T-helper 17 cell (primary cell): ENCODE measurements around the gene DNALI1. TPM values are rescaled to one million over a fixed set of nuclear protein-coding genes. Genes with fewer than 3 reads are reported as not detected.
"Not testable (repeated sequence)": the region's sequence is repeated elsewhere in the genome, so short reads cannot be mapped to it uniquely, and the experiment has no call there.

Source experiments
- ATAC-seq: fragments of 150-1000 bp; cut with Tn5 transposase; 2 replicates; pipeline ENCODE4 v1.10.0; 2021; ENCODE audit warnings: mild to moderate bottlenecking, moderate library complexity
- DNase-seq, 3 donors: peaks; one replicate each; pipeline versions ENCODE4 v3.0.0 to v3.0.0-alpha.2; 2020 to 2021
- H3K9me3 ChIP-seq: one replicate; pipeline ENCODE4 v1.7.0; 2013; ENCODE audit warnings: low read length, mild to moderate bottlenecking; ENCODE audit not compliant: control insufficient read depth, poor library complexity, severe bottlenecking
- H3K27ac Mint-ChIP-seq: one replicate; pipeline ENCODE4 v1.8.0; 2022; ENCODE audit warnings: mild to moderate bottlenecking, moderate library complexity, mixed read lengths
- H3K27me3 Mint-ChIP-seq: one replicate; pipeline ENCODE4 v1.8.0; 2022; ENCODE audit warnings: mixed read lengths
- H3K36me3 Mint-ChIP-seq: one replicate; pipeline ENCODE4 v1.8.0; 2022; ENCODE audit warnings: low read depth, mixed read lengths
- H3K4me1 Mint-ChIP-seq: one replicate; pipeline ENCODE4 v1.8.0; 2022; ENCODE audit warnings: mild to moderate bottlenecking, mixed read lengths
- H3K4me3 Mint-ChIP-seq: one replicate; pipeline ENCODE4 v1.8.0; 2022; ENCODE audit warnings: mild to moderate bottlenecking, moderate library complexity, mixed read lengths
- total RNA-seq, 4 donors: library from RNA in 2 of 4; stranded (reverse) in 2 of 4; gene quantifications; one replicate each; pipeline ENCODE4 v1.2.3 and lab custom pipeline; 2022 to 2026

DNALI1 gene
- total RNA-seq, 2 donors from 2014 or later: not detected

GRCh38 chr1:37561133-37562132 is 4.7 kb downstream of the DNALI1 start:
- no peaks in the 10 kb centered on the region for H3K9me3 ChIP-seq
- Mint-ChIP-seq H3K27me3 (peaks cover 13% of the 10 kb centered on the region), H3K36me3 (peaks cover 4% of the 10 kb centered on the region), H3K4me3 (peak overlapping the region; percentile 55), H3K27ac (peak overlapping the region; percentile 49), H3K4me1 (peaks cover 12% of the 10 kb centered on the region)
- DNase-seq (peak in 1 of 3 donors; percentile 17), ATAC-seq (peak; percentile 54)

DNA sequence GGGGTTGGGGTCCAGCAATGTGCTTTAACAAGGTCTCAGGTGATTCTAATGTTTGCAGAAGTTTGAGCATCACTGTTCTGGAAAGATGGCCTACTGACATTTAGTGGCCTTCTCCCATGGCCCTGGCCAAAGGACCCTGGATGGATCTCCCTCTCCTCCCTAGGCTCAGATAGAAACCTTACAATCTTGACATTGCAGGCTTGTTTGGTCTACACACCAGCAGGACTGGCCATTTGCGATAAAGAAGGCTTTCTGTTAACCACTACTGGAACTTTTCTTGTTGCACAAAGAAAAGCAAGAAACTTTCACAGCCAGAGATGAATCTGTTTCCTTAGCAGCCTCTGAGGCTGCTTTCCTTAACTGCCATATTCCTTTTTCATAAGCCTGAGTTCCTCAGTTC is 6.2 kb downstream of the DNALI1 start:
- no peak for ATAC-seq
- Mint-ChIP-seq H3K27ac (no peak overlapping the region), H3K4me1 (peaks cover 9% of the 10 kb centered on the region), H3K27me3 (peaks cover 4% of the 10 kb centered on the region), H3K36me3 (peaks cover 4% of the 10 kb centered on the region), H3K4me3 (no peak overlapping the region)
- no peak for DNase-seq
- no peaks in the 10 kb centered on the region for H3K9me3 ChIP-seq

DNA sequence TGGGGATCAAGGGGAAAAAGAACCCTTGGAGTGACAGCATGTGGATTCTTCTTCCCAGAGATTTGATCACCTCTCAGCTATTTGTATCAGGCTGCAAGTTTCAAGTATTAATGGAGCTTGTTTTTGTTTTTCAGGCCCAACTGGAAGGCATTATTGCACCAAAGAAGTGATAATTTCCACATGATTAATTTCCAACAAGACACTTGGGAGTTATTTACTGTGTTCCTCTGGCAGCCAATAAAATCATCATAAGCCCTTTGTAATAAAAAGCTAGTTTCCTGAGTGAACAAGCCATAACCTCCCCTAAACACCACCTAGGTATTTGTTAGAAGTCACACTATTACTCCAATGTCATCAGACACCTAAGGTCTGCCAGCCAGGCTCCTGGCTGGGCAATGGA is 8.2 kb downstream of the DNALI1 start:
- peaks cover 7% of the 10 kb centered on the region for H3K4me1 Mint-ChIP-seq
- DNase-seq (no peak), ATAC-seq (no peak)
- peaks cover 6% of the 10 kb centered on the region for H3K36me3 Mint-ChIP-seq
- no peak overlapping the region for H3K27ac Mint-ChIP-seq
- no peak overlapping the region for H3K4me3 Mint-ChIP-seq
- no peaks in the 10 kb centered on the region for H3K9me3 ChIP-seq
- H3K27me3 Mint-ChIP-seq: no peaks in the 10 kb centered on the region

DNA sequence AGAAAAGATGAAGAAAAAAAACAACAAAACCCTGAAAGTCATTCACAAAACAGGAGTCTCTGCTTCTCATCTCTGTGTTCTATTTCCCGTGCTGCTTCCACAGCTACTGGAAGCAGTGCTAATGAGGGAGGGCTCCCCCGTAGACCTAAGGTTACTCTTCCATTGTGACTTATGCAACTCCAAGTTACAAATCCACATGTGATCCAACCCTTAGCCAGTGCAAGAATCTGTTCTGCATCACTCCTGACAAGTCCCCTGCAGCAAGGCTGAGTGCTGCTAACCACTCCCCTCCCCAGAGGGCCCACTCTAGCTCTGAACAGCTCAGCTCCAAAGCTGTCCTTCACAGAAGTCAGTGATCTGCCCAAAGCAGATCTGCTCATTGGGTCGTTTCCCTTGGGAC is 10.3 kb downstream of the DNALI1 start:
- no peak overlapping the region for H3K27ac Mint-ChIP-seq

DNA sequence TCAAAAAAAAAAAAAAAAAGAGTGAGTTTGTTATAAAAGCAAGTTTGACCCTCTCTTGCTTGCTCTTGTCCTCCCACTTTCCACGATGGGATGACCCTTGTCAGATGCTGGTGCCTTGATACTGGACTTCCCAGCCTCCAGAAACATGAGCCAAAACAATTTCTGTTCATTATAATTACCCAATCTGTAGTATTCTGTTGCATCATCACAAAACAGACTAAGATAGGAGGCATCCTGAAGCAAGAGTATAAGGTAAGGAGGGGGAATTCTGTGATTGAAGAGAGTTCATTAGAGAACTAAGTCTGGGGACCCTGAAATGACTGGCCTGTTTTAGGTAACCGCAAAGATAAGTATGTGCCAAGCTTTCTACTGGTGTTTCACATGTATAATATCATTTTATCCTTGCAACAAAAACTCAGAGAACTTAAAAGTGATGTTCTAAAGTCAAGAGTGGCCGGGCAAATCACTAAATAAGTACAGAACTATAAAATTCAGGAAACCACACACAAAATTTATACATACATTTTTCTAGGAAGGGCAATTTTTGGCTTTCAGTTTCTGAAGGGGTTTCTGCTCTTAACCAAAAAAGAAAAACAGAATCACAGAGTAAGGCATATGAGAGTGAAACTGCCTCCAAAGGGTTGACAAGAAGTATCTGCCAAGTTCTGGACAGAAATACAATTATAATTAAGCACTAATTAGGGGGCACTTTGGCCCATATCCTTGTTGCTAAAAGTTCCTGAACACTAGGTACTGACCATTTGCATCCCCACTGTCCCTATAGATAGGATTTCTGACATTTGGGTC is 14.0 kb downstream of the DNALI1 start:
- DNase-seq: no peak
- H3K36me3 Mint-ChIP-seq: peaks cover 9% of the 10 kb centered on the region
- no peaks in the 10 kb centered on the region for H3K27me3 Mint-ChIP-seq
- H3K4me1 Mint-ChIP-seq: peaks cover 2% of the 10 kb centered on the region
- no peak for ATAC-seq
- H3K4me3 Mint-ChIP-seq: no peak overlapping the region
- peak overlapping the region; percentile 62 for H3K27ac Mint-ChIP-seq
- H3K9me3 ChIP-seq: no peaks in the 10 kb centered on the region

More for the DNA sequence above, 10.3 kb downstream of the DNALI1 start:
- ATAC-seq: no peak
- H3K36me3 Mint-ChIP-seq: peaks cover 6% of the 10 kb centered on the region
- H3K4me1 Mint-ChIP-seq: peaks cover 4% of the 10 kb centered on the region
- H3K27me3 Mint-ChIP-seq: no peaks in the 10 kb centered on the region
- no peak overlapping the region for H3K4me3 Mint-ChIP-seq
- DNase-seq: no peak
- H3K9me3 ChIP-seq: no peaks in the 10 kb centered on the region

DNA sequence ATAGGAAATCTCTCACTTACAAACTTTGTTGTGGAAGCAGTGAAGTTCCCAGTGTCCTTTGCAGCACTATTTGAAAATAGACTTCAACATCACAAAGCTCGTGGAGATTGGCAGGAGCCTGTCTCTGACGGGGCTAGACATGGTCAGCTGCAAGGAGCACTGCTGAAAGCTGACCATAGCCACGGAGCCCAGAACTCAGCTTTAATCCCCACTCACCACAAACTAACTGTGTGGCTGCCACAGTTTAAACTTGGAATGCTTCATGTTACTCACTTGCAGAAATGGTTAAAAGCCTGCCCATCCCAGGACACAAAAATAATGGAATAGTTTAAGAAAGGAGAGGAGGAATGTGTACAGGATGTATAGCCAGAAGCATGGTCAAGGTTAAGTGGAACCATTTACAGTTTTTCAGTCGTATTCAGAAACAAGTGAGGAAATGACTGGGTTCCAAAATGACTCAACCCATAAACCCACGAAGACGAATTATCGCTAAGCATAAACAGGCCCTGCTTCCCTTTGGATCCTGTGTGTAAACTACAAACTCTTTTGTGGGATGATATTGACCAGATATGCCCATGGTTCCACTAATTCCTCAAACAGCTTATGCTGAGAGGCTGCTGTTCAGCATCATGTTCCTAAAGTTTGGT is 18.2 kb downstream of the DNALI1 start:
- peaks cover 5% of the 10 kb centered on the region for H3K36me3 Mint-ChIP-seq
- DNase-seq: no peak
- H3K27ac Mint-ChIP-seq: peak overlapping the region; percentile 61
- no peak for ATAC-seq
- H3K4me3 Mint-ChIP-seq: peak overlapping the region; percentile 63
- no peaks in the 10 kb centered on the region for H3K9me3 ChIP-seq
- no peaks in the 10 kb centered on the region for H3K27me3 Mint-ChIP-seq
- peaks cover 2% of the 10 kb centered on the region for H3K4me1 Mint-ChIP-seq

DNA sequence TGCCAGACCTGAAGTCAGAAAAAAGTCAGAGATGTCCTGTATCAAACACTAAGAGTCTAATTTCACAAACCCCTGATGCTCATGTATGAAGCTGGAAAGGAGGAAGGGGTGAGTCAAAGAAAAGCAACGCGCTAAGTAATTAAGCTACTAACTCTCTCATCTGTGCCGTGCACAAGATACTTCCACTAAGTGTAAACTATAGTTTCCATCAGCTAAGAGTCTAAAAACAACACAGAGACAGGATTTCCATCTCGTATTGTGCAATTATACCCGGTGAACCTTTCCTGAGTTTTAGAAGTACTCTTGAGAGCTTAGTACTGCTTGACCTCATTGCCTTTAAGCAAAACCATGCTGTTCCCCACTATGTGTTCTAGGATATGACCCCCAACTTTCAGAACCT is 19.0 kb downstream of the DNALI1 start:
- Mint-ChIP-seq H3K4me1 (peaks cover 2% of the 10 kb centered on the region), H3K4me3 (no peak overlapping the region), H3K27me3 (no peaks in the 10 kb centered on the region), H3K36me3 (peaks cover 8% of the 10 kb centered on the region), H3K27ac (peak overlapping the region; percentile 6)
- H3K9me3 ChIP-seq: no peaks in the 10 kb centered on the region
- no peak for ATAC-seq
- DNase-seq: no peak

DNA sequence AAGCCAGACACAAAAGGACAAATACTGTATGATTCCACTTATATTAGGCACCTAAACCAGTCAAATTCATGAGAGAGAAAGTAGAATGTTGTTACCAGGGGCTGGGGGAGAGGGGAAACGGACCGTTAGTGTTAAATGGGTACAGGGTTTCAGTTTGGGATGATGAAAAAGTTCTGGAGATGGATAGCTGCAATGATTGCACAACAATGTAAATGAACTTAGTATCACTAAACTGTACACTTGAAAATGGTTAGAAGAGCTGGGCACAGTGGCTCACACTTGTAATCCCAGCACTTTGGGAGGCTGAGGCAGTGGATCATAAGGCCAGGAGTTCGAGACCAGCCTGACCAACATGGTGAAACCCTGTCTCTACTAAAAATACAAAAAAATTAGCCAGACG is 27.8 kb downstream of the DNALI1 start:
- not testable (repeated sequence) for DNase-seq, ATAC-seq, H3K27me3 Mint-ChIP-seq, H3K4me3 Mint-ChIP-seq, H3K27ac Mint-ChIP-seq, H3K9me3 ChIP-seq
- peaks cover 14% of the 10 kb centered on the region for H3K36me3 Mint-ChIP-seq
- peaks cover 11% of the 10 kb centered on the region for H3K4me1 Mint-ChIP-seq

- H3K27me3 Mint-ChIP-seq: no peaks in the 10 kb centered on the region
- H3K9me3 ChIP-seq: no peaks in the 10 kb centered on the region
- H3K4me3 Mint-ChIP-seq: no peak overlapping the region
- peak overlapping the region; percentile 39 for H3K27ac Mint-ChIP-seq
- DNase-seq (no peak), ATAC-seq (no peak)
- peaks cover 9% of the 10 kb centered on the region for H3K36me3 Mint-ChIP-seq
- peaks cover 9% of the 10 kb centered on the region for H3K4me1 Mint-ChIP-seq
These were observed 32.2 kb downstream of the DNALI1 start for GRCh38 chr1:37588939-37589338.

GRCh38 chr1:37593726-37594125 is 37.0 kb downstream of the DNALI1 start:
- peak overlapping the region; percentile 99 for H3K27ac Mint-ChIP-seq
- DNase-seq (no peak), ATAC-seq (no peak)
- peaks cover 18% of the 10 kb centered on the region for H3K4me1 Mint-ChIP-seq
- H3K27me3 Mint-ChIP-seq: no peaks in the 10 kb centered on the region
- H3K9me3 ChIP-seq: no peaks in the 10 kb centered on the region
- H3K36me3 Mint-ChIP-seq: peaks cover 5% of the 10 kb centered on the region
- H3K4me3 Mint-ChIP-seq: no peak overlapping the region

- DNase-seq (peak; percentile 93 to 94 (median 94)), ATAC-seq (peak; percentile 97)
- no peaks in the 10 kb centered on the region for H3K9me3 ChIP-seq
- H3K36me3 Mint-ChIP-seq: peaks cover 5% of the 10 kb centered on the region
- peak within 1 kb of the TSS; percentile 99 for H3K27ac Mint-ChIP-seq
- peaks cover 18% of the 10 kb centered on the region for H3K4me1 Mint-ChIP-seq
- H3K27me3 Mint-ChIP-seq: no peaks in the 10 kb centered on the region
- peak within 1 kb of the TSS; percentile 100 for H3K4me3 Mint-ChIP-seq
These were observed 38.9 kb downstream of the DNALI1 start, which contains the start of gene GNL2 for GRCh38 chr1:37595440-37596181. Gene GNL2 (minus strand): TSS chr1:37595937. CDS start chr1:37595822, 115 bp downstream.

DNA sequence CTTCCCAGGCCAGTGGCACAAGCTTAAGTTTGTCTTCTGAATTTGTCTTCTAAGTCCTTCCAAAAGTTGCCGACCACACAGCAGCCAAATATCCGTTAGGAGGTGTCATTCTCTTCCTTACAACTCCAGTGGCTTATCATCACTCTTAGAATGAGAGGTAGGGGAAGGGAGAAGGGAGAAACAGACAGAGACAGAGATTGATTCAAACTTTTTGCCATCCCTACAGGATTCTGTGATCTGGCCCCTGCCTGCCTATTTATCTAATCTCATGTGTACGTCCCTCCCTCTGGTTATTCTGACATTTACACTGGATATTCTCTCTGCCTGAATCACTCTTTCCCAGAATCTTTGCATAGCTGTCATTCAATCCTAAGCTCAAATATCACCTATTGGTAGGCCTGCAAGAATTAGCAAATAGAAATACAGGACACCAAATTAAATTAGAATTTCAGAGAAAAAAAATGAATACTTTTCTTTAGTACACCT is 39.5 kb downstream of the DNALI1 start:
- H3K4me1 Mint-ChIP-seq: peaks cover 18% of the 10 kb centered on the region
- DNase-seq: no peak
- peak overlapping the region; percentile 100 for H3K4me3 Mint-ChIP-seq
- H3K9me3 ChIP-seq: no peaks in the 10 kb centered on the region
- peaks cover 1% of the 10 kb centered on the region for H3K27me3 Mint-ChIP-seq
- peak; percentile 12 for ATAC-seq
- peaks cover 3% of the 10 kb centered on the region for H3K36me3 Mint-ChIP-seq
- H3K27ac Mint-ChIP-seq: peak overlapping the region; percentile 99
